ENCODE results near the gene C7orf33. TPM values are rescaled to one million over a fixed set of nuclear protein-coding genes. Genes with fewer than 3 reads are reported as not detected.

Gene C7orf33
- total and polyA plus RNA-seq, 2 of the 13 experiments (the other 11 are each of a cell fraction or from before 2014, with no cell fraction given), result not detected

DNA sequence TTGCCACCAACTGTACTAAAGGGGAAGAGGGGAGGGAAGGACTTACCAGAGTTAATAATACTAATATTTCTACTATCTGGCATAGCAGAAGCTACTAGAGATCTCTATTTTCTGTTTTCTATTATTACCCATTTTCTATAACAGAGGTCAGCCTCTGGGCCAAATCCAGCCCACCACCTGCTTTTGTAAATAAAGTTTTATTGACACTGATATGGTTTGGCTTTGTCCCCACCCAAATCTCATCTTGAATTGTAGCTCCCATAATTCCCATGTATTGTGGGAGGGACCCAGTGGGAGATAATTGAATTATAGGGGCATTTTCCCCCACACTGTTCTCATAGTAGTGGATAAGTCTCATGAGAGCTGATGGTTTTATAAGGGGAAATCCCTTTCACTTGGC, 62.2 kb downstream of the C7orf33 start:
- Histone ChIP-seq H3K36me3 (replicated peaks in 1 of 2; ENCODE audit: control insufficient read depth in 1 of 2, insufficient read depth in 2 of 2, low read length in 2 of 2) (no peaks in the 10 kb centered on the region), H3K4me2 (ENCODE audit: low read depth, low read length) (no peak overlapping the region), H3K9ac (ENCODE audit: insufficient read depth, low read depth, low read length) (no peak overlapping the region), H3K9me3 (ENCODE audit: low read length) (no peaks in the 10 kb centered on the region), H4K20me1 (ENCODE audit: insufficient read depth, low read length) (no peaks in the 10 kb centered on the region), H3K4me1 (ENCODE audit: insufficient read depth, low read length) (no peaks in the 10 kb centered on the region), H3K27ac (ENCODE audit: extremely low read length, insufficient read depth, low read length) (no peak overlapping the region), H3K4me3 (replicated peaks in 1 of 3; ENCODE audit: insufficient read depth in 1 of 3, low read depth in 2 of 3, low read length in 3 of 3) (no peak overlapping the region), H2AFZ (ENCODE audit: low read length) (no peak overlapping the region), H3K27me3 (ENCODE audit: control insufficient read depth in 1 of 2, insufficient read depth in 2 of 2, low read length in 2 of 2) (no peaks in the 10 kb centered on the region; a peak in 1 of 5 replicates), H3K79me2 (ENCODE audit: insufficient read depth, low read length) (no peaks in the 10 kb centered on the region)
- in situ Hi-C loops (cut with HindIII; ENCODE audit: extremely low pct_ligation_motif_present, low pct_unique_long_range_greater_than_20kb), result no loop called here
- no peak for TF ChIP-seq CBX1 (IDR thresholded peaks at IDR 0.05; ENCODE audit: low read depth)
- TF ChIP-seq RXRA (CRISPR knock-in tag; IDR thresholded peaks at IDR 0.05), result no peak
- TF ChIP-seq ZNF670 (CRISPR knock-in tag; IDR thresholded peaks at IDR 0.05; ENCODE audit: borderline replicate concordance), result no peak
- TF ChIP-seq, protein P1, sequence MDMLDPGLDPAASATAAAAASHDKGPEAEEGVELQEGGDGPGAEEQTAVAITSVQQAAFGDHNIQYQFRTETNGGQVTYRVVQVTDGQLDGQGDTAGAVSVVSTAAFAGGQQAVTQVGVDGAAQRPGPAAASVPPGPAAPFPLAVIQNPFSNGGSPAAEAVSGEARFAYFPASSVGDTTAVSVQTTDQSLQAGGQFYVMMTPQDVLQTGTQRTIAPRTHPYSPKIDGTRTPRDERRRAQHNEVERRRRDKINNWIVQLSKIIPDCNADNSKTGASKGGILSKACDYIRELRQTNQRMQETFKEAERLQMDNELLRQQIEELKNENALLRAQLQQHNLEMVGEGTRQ (IDR thresholded peaks at IDR 0.05; ENCODE audit: low read depth, low read length), result no peak
- TF ChIP-seq, protein P1 (CRISPR knock-in tag; IDR thresholded peaks at IDR 0.05; ENCODE audit: borderline replicate concordance), result no peak
- TF ChIP-seq ZSCAN21 (CRISPR knock-in tag; IDR thresholded peaks at IDR 0.05; ENCODE audit: borderline replicate concordance), result no peak
- TF ChIP-seq, protein P2, sequence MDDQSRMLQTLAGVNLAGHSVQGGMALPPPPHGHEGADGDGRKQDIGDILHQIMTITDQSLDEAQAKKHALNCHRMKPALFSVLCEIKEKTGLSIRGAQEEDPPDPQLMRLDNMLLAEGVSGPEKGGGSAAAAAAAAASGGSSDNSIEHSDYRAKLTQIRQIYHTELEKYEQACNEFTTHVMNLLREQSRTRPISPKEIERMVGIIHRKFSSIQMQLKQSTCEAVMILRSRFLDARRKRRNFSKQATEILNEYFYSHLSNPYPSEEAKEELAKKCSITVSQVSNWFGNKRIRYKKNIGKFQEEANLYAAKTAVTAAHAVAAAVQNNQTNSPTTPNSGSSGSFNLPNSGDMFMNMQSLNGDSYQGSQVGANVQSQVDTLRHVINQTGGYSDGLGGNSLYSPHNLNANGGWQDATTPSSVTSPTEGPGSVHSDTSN (CRISPR knock-in tag; IDR thresholded peaks at IDR 0.05; ENCODE audit: borderline replicate concordance), result no peak
- intact Hi-C loops (cut with micrococcal nuclease; ENCODE audit: unreplicated experiment), result no loop called here
- ChIA-PET POLR2A (no interaction called here), CTCF (ENCODE audit: low intra/inter-chr PET ratio, low total read pairs) (no interaction called here)
- DNase-seq (ENCODE audit: low spot score) (no peak), ATAC-seq (no peak), FAIRE-seq (no peak)
- no TSS peak for BruUV-seq (replicated peaks)
